NCI-H524 treated with DMSO at 0.1 percent for 48 hours (cell line): ENCODE data around the gene SAV1.

Experiments used
- DNase-seq: peaks from one replicate; lab custom pipeline; 2025; lab: John Stamatoyannopoulos, UW

SAV1 gene

GRCh38 chr14:50607181-50607580 lies 60.9 kb downstream of the SAV1 start:
- no peak for DNase-seq

DNA sequence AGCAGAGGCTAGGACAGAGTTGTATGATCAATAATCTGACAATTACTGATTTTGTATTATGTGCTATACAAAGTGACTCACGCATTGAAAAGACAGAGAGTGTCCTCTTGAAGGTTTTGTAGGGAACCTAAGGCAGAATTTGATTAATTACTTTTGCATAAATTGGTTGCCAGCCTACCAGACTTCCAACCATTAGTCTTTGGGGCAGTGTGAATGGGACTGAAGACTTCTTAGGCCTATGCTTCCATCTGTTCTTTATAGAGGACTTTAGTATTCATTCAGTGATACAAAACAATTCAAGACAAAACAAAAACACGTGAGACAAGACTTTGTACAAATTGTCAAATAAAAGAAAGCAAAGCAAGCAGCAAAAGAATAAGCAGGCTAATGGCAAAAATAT lies 61.6 kb downstream of the SAV1 start:
- no peak for DNase-seq

DNA sequence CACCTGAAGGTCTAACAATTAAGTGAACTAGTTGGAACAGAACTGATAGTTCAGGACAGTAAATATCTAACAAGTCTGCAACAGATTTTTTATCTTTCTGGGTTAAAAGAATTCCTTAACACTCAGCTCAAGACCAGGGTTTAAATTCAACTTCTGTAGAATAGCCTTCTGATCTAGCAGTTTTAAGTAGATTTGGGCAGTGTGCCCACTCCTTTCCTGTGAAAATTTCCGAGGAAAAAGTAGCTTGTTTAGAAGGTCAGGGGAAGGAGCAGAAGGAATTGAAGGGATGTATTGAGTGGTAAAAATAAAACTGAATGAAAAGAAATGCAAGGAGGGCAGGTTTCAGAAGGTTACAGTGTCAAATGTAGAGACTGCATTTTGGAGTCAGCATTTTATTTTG lies 62.3 kb downstream of the SAV1 start:
- DNase-seq, result no peak

DNA sequence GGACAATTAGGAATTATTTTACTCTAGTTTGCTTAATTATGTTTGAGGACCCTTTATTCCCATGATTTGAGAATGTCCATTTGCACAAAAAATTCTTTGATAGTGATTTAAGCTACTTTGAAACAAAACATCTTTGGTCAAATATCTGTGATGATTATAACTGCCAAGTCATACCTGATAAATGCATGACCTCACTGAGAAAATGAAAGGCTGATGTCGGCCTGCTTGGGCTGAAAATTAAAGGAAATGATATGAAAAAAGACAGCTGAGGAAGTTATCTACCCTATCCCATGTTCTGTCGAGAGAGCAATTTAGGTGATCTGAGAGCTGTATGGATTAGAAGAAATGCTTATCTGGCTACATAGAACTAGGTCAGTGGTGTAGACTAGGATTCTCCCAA lies 64.5 kb downstream of the SAV1 start:
- no peak for DNase-seq

DNA sequence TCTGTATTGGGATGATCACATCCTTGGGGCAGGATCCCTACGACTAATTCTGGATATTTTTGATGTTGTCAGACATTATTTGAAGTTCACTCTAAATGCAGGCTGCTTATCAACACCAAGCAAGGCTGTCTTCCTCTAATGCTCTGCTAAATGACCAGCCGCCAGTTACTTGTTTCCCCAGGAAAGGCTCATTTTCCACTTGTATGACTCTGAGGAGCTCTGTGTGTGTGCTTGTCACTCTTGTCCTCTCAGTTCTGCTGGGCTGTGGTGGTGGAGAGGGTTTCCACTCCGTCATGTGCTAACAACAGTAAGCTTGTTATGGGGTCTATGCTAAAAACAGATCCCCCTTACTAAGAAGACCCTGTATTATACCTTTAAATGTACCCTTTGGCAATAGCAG lies 66.1 kb downstream of the SAV1 start:
- DNase-seq, result no peak

DNA sequence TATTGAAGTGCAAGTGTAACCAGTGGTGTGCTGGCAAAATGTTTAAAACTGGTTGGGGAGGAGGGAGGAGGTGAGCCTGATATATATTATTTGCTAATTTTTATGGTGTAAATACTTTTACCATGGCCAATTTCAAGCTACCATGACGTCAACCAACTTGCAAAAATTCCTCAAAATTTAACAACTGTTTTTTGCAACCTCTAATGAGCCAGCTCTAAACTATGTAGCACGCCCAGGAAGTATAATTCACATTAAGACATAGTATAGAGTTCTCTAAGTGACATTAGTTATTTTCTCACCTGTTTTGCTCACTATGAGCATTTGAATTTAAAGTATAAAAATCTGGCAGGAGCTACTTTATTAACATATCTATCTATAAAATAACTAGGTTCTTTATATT lies 66.7 kb downstream of the SAV1 start:
- no peak for DNase-seq

DNA sequence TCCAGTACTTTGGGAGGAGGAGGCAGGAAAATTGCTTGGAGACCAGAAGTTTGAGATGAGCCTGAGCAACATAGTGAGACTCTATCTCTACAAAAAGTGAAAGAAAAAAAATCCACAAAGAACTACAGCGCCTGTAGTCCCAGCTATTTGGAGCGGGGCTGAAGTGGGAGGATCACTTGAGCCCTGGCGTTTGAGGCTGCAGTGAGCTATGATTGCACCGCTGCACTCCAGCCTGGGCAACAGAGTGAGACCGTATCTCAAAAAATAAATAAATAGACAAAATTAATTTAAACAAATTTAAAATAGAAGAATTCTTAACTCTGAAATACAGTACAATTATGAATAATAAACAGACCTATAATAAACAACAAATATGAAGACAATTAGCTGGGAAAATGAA lies 67.3 kb downstream of the SAV1 start:
- no peak for DNase-seq

GRCh38 chr14:50599700-50600444 lies 68.2 kb downstream of the SAV1 start:
- peak; percentile 23 for DNase-seq

GRCh38 chr14:50598765-50599164 lies 69.3 kb downstream of the SAV1 start:
- DNase-seq, result no peak

DNA sequence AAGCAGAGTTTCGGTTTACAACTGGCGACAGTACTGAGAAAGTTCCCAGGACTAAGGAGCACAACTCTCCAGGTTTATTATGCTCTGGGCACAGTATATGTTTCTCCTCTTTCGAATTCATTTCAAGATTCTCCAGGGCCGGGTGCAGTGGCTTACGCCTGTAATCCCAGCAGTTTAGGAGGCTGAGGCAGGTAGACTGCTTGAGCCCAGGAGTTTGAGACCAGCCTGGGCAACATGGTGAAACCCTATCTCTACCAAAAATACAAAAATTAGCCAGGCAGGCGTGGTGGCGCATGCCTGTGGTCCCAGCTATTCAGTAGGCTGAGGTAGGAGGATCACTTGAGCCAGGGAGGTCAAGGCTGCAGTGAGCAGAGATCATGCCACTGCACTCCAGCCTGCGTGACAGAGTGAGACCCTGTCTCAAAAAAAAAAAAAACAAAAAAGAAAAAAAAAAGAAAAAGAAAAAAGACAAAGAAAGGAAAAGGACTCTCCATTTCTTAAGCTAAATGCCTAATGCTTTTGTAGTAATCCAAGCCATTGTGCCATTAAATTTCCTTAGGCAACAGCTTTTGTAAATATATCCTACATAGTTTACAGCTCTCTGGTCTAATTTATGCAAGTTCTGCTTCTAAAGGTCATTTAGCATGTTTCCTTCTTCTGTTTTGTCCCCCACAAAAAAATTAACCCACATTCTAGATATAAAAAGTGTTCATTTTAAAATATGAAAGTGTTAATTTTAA lies 73.4 kb downstream of the SAV1 start:
- DNase-seq, result no peak

DNA sequence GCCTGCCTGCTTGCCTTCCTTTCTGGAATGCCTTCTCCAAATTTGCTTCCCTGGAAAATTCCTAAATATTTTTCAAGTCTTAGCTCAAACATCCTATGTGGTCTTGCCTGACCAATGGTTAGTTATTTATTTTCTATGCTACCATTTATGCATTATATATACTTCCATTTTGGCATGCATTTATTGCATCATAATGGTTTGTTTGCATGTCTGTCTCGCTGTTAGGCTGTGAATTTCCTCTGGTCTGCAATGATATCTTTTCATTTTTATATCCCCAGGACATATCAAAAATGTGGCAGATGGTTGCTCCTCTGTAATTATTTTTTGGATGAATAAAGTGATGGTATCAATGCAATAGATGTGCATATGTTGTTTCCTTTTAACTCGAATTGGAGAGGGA lies 77.6 kb downstream of the SAV1 start:
- no peak for DNase-seq
